Activated CD8-positive, alpha-beta memory T cell treated with anti-CD3 and anti-CD28 coated beads, Interleukin-2, amount 50 U/mL, for 1 hour (primary cell): ENCODE results near the gene KLHL25.

Source experiments
- DNase-seq: peaks from one replicate; pipeline ENCODE4 v3.0.0-alpha.2; 2020; ENCODE audit errors: extremely low read depth

KLHL25 gene

DNA sequence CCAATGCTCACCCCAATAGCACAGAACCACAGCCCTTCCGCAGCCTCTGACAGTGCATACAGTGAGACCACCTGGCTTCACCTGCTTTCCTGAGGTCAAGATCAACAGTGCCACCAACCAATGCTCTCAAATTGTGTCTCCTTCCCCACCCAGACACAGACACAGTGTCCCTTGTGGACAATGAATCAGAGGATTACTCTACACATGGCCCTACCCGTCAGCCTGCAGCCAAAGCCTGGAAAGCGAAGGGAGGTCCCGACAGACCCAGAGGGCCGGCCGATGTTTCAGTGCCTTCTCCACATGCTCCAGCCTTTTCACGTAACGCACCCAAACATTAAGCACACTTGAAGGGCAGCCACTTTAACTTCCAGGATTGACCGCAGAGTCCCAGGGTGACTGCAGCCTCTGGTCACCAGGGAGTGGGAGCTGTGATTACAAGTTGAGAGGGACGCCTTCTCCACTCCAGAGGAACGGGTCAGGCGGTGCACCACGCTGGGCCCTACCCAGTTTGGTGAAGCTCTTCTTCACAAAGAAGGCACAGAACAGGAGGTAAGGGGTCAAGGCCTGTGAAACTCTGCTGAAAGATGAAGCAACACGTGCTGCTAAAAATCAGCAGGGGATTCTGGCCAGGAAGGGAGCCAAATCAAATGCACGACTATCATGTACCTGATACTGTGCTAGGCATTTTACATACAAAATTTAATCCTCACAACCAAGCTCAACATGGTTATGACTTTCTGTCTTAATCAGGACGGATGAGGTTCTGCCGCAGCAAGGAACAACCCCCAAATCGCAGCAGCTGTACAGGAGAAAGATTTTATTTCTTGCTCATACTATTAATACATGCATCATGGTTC lies 17.2 kb downstream of the KLHL25 start:
- DNase-seq, result no peak

DNA sequence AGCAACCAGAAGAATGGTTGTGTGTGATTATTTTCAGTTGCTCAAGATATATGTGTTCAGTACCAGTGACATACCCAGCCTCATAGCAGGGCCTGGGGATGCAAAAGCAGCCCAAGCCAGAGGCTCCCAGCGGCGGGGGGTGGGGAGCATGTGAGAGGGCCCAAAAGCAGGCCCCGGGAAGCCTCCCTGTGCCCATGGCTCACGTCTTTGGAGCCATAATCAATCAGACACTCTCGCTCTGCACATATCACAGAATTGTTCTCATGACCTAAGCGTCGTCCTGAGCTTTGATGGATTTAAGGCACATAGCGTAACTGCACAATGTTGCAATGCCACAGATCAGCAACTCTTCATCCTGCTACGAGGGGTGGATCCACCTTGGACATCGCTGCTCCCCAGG lies 20.8 kb downstream of the KLHL25 start:
- no peak for DNase-seq

DNA sequence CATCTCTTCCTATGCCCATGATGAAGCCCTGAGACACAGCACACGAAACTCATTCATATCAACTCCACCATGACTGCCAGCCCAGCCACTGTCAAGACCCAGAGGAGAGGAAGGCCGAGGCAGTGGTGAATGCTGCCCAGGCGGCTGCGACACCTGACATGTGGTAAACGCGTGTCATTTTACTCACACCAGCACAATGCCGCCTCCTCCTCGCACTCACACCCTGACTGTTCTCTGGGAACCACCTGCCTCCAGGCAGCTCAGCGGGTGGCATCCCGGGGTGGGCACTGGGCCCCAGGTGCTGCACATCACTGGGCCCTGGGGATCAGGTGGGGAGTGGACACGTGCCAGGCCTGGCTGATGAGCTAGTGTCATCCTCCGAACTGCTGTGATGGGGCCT lies 21.5 kb downstream of the KLHL25 start:
- no peak for DNase-seq

DNA sequence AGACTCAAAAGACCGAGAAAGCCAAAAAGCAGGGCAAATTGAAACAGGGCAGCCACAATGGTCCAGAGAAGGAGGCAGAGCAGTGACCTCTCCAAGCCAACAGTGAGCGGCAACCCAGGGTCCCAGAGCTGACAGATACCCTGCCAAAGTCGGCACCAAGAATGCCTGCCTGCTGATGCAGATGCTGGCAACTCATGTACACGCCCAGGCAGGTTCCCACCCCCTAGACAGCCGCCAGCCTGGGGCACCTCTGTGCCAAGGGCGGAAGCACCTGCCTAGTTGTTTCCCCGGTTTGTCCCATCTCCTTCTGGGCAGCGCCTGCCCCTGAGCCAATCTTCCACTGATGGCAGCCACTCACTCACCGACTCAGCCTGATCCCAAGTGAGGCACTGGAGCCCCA lies 22.1 kb downstream of the KLHL25 start:
- DNase-seq, result no peak

DNA sequence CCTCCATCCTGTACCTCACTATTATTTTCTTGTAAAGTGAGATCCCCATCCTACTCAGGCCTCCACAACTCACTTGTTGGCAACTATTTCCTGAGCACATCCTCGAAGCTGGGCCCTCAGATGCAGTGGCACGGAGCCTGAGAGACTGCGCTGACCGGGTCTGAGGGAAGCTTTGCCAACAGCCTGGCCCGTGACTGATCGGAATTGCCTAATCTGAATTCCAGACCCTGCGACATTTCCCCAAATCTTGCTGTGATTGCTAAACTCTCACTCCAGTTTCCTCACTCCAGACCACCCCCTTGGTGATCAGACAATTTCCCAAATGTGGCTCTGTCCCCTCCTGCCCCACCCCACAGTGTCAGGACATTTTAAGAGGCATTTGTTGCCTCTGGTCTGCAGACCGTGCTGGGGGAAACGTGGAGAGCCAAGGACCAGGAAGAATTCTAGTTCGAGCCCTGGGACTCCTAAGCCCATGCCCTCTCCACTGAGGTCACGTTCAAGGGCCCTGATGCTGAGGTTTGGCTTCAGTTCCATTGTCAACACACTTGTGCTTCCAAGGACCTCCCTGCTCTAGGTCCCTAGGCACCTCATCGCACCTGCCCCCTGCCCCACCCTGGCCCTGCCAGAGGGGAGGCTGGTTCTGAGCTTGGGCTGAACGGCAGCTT lies 22.8 kb downstream of the KLHL25 start:
- no peak for DNase-seq

DNA sequence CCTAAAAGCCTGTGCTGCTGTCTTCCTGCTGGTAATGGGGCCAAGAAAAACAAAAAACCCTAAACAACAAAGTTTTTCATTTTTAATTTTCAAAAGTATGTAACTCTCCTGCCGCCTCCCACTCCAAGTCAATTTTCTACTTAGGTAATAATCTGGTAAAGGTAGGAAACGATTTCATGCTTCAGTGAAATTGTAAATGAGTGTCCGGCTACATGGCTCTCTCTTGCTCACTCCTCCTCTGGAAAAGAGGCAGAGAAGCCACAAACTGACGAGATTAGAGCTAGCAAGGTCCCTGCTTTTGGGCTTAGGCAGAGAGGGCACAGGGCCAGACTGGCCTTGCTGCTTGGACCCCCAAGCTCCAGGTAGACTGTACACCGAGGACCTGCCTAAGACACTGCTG lies 23.5 kb downstream of the KLHL25 start:
- DNase-seq, result no peak

DNA sequence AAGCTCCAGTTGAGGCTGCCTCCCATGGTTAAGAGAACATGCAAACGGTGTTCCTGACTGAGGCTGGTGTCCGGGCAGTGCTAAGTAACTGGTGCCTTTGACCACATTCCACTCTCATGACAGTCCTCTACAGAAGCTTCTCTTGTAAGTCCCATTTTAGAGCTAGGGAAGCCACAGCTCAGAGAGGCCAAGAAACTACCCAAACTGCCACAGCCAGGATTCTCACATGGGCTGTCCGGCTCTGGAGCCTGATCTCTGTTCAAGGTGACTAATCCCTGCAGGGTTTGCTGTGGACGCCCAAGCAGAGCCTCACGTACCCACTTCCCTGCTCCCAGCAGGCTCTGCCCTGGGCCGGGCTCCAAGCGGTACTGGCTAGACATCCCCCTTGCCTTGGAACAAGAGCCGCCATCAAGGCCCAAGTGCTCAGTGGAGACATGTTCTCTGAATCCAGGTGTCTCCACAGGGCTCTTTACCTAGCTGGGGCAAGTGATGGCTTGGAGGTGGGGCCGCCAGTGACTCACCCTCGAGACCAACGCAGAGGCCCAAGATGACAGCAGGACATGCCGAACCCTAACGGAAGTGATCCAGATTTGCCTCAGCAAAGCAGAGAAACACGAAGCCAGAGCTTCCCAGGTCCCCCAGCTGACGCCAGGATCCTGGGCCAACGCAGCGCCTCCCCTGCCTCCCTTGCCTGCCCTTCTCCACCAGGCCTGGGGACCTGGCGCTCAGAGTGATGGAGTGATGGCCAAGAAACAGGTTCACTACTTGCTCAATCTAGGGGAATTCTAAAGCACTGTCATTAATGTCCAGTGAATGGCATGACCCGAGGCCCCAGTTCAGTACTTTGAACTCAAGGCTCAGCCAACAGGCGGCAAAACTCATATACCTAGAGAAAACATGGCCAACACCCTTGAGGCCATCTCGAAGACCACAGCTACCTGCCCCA lies 24.4 kb downstream of the KLHL25 start:
- no peak for DNase-seq

DNA sequence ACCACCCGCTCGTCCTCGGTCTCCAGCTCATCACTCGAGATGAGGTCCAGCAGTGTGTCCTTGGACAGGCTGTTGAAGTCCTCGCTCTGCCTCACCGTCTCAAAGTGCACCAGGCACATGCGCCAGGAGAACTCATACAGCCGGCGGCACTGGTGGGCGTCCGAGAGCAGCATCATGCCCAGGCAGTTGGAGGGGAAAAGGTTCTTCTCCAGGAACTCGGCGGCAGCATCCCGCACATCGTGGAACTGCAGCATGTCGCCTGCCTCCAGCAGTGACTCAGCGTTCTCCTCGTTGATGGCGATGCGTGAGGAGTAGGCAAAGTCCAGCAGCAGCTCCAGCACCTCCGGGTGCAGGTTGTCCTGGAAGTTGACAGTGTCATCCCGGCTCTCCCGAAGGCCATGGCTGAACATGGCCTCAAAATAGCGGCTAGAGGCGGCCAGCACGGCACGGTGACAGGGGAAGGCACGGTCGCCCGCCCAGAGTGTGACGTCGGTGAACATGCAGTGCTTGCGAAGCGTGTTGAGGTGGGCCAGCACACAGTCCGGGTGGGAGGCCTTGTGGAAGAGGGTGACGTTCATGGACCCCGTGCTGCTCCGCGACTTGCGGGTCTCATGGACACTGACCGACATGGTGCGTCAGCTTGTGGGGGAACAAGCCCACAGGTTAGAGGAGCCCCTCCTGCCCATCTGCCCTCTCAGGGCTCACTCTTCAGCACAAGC lies 25.4 kb downstream of the KLHL25 start:
- no peak for DNase-seq

DNA sequence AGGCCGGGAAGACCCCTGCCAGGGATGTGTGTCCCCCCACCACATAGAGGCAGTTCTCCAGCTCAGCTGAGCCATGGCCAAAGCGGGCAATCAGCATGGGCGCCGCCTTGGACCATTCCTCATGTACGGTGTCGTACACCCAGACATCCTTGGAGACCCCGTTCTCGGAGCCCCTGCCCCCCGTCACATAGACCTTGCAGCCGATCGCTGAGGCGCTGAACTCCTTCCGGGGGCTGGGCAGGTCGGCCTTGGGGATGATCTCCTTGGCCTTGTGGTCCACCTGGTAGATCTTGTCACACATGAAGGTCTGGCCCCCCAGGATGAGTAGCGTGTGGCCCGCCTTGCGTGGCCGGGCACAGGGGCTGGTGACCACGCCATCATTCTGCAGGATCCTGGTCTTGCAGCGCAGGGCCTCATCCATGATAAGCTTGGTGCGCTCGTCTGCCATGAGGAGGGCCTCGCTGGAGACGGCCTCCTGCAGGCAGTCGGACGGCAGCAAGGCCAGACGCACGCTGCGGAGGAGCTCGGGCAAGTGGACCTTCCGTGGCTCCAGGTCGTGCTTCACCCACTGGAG lies 26.0 kb downstream of the KLHL25 start:
- DNase-seq, result no peak

DNA sequence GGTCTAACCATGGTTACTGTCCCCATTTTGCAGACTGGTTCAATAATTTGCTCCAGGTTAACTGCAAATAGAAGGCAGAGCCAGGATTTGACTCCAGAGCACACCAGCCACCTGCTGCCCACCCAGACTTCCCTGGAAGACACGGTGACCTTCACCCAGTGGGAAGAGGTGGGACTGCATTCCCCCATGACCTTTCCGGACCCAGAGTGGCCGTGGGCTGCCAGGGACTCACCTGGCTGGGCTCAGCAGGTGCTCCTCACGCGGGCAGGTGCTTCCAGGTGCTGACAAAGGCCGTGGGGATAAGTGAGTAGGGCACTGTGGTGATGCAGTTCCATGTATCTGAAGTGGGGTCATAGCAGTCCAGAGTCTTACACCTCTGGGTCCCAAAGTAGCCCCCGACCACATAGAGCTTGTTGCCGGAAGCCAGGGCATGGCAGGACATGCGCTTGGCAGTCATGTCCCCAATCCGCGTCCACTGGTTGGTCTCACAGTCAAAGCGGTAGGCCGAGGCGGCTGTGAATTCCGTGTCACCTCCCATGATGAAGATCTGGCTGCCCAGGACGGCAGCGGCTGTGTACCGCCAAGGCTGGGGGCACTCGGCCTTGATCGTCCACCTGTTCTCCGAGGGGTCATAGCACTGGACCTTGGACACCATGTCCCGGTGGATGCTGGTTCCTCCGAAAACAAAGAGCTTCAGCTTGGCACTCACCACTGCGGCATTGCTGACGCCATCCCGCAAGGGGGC lies 26.8 kb downstream of the KLHL25 start:
- no peak for DNase-seq

DNA sequence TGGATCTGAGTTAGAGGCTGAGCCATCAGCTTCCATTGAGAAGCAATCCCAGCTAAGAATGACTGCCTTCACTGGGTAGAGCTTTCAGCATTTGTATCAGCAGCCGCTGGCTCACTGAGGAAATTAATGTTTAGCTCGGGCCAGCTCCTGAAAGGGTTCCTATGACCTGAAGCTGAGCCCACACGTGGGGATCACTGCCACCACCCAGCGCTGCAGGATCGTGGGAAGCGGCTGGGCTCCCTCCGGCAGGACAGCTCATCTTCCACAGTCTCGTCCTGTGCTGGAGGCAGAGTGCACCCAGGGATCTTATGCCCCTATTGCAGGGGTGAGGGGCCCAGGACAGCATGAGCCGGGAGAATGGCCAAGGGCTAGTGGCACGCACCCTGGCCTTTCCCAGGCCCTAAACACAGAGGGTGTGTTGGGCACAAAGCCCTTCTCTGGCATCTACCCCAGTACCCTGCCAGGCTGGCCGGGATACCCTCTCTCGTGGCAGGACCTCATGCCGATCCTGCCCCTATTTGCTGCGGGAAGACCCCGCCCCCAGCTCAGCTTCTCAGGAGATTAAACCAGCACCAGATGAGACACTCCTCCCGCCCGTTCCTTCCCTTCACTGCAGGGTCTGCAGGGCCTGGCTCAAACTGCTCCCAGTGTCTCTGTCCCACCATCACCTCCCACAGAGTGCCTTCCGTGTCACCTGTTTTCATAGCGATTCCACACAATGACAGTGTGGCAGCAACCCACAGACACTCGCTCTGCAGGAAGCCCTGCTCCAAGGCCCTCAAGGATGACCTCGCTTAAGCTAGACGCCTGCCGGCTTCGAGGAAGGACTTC lies 28.5 kb downstream of the KLHL25 start:
- no peak for DNase-seq

DNA sequence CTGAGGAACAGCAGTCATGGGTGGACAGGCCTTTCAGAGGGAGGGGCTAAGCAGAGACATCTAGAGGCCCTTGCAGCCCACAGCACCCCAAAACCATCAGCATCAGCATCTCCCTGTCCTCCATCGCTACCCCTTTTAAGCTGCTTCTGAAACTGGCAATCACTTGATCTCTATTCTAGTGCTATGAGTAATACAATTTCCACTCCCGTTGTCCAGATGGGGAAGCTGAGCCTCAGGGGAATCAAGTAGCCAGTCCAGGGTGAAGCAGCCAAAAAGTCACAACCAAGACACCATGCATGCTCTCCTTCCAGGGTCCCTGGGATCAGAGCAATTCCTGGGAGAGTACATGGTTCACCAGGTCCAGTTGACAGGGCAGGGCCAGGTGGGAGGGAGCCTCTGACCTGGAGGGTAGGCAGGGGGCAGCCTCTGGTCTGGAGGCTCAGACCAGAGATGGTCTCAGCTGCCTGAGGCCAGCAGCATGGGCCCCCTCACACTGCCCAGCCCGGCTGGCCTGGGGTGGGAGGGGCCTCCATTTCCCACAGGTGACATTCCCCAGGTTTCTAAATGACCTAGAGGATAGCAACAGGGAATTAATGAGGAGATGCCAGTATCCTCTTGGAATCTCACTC lies 30.0 kb downstream of the KLHL25 start:
- no peak for DNase-seq

DNA sequence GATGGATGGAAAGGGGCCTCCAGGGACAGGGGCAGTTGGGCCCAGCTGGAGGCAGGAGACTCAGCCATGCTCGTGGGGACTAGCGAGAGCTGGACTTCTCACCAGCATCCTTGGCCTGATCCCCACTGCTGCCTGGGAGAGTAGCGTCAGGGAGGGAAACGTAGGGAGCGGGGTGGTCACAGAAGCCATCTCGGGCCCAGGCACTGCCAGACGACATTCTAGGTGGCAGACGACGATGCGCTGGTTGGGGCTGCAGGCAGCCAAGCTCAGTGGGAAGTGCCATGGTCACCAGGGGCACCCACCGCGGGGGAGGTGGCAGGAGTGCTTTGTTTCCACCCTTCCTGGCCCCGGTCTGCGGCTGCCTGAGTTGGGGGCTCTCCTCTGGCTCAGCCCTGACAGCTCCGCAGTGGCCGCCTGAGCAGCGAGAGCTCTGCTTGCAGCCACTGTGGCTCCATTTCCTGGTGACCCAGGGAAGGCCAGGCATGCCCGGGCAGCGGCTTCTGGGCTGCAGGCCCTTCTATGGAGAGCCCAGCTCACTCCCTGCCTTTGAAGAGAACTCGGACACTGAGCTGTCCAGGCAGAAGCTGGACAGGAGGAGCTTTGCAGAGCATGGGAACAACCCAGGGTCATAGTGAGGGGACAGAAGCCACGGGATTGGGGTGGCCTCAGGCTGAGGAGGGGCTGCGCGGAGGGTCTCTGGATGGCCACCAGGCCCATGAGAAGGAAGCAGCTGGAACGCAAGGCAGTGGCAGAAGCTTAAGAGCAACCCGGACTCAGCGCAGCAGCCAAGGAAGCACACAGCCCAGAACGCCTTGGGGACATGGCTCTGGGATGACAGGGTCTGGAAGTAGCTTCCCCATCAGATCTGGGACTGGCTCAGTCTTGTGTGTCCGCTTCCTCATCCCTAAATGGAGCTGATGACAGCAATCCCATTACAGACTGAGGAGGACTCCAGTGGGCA lies 30.8 kb downstream of the KLHL25 start:
- DNase-seq, result no peak

DNA sequence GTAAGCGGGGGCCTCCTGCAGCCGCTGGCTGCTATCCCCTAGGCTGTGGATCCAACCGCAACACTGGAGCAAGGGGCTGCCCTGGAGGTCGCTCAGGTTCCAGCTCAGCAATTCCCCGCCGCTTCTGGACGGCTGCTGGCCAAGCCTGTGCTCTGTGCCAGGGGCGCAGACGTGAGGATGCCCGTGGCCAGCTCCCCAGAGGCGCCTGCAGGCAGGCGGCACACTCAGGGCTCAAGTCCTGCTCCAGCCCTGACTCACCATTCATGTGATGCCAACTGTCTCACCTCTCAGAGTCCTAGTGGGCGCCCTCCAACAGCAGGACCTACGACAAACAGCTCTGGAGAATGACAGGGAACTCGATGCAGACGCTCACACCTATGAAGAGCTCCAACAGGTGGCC lies 31.6 kb downstream of the KLHL25 start:
- DNase-seq, result no peak

DNA sequence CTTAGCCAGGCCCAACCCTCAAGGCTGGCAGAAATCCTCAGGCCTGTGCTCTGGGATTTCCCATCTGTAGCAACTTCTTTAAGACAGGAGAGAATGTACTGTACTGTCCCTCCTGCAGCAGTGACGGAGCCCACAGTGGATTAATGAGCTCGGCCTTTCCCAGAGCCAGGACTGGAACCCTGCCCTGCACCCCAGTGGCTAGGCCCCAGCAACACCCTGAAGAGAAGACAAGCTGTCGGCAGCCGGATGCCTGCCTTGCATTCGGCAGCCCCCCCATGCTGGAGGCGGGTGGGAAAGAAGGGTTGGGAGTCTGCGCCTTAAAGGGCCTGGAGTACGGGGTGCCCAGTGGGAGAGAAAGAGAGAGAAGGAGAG lies 32.0 kb downstream of the KLHL25 start:
- no peak for DNase-seq

DNA sequence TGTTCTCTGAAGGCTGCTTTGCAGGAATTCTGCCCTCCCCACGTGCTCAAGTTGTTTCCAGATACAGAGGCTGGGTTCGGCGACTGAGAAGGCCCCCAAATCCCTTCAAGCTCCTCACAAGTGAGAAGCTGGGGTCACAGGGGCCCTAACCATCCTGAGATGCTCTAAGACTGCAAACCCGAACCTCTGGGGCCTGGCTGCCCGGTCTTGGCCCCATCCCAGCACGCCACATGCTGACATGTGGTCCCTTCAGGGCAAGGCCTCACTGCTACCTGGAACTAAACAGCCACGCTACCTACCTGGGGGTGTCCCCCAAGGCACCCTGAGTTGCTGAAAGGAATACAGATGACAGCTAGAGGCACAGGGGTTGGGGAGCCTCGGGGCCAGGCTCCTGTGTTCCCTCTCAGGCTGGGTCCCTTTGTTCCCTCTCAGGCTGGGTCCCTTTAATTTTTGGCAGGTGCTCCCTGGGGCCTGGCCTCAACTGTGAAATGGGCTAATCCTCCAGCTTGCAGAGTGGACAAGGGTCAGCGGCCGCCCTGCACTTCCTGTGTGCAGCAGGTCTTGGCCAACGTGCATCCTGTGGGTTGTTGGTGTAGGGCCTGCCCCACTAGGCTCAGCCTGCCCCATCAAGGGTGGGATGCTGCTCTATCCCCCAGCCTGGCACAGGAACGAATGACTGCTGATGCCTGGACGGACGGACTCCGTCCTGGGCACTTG lies 32.5 kb downstream of the KLHL25 start:
- no peak for DNase-seq

DNA sequence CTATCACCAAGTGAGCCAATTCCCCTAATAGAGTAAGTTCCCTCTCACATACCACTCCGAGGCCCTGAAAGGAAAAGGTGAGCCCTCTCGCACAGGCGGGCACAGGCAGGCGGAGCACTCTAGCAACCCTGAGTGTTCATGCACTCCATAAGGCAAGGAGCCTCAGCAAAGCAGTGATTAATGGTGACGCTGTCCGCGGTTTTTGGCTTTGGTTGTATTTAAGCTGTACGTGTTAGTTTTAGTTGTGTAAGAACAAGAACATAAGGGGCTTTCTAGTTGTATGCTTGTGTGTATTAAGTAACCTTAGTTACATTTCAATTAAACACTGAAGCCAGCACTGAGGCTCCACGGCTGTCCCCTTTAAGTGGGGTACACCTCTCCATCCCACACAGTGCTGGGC lies 33.1 kb downstream of the KLHL25 start:
- DNase-seq, result no peak
